Tibial nerve (tissue), 4 donors: ENCODE measurements around the gene PCDHGA12.
"Not testable (repeated sequence)": the region's sequence is repeated elsewhere in the genome, so short reads cannot be mapped to it uniquely, and the experiment has no call there.

Experiments
- EP300 ChIP-seq, 2 donors: sonication (generic); formaldehyde crosslinking; IDR thresholded peaks; one replicate each; pipeline ENCODE4 v1.6.1; 2017; ENCODE audit warnings: antibody characterized with exemption in 2 of 2, mild to moderate bottlenecking in 1 of 2
- POLR2A ChIP-seq, 2 donors: fragments of 450-650 bp; IDR thresholded peaks; one replicate each; pipeline ENCODE4 v1.6.1; 2017; ENCODE audit warnings: antibody characterized with exemption in 2 of 2, mild to moderate bottlenecking in 2 of 2, moderate library complexity in 2 of 2
- TF ChIP-seq, protein P1 (sequence below), 5 experiments: fragments of 200-600 bp in 3 of 5; fragments of 450-650 bp in 2 of 5; sonication (generic) in 3 of 5; IDR thresholded peaks; one replicate each; pipeline ENCODE4 v1.5.1; 2016 to 2019; ENCODE audit warnings: antibody characterized with exemption in 5 of 5, mild to moderate bottlenecking in 3 of 5, moderate library complexity in 2 of 5

DNA sequence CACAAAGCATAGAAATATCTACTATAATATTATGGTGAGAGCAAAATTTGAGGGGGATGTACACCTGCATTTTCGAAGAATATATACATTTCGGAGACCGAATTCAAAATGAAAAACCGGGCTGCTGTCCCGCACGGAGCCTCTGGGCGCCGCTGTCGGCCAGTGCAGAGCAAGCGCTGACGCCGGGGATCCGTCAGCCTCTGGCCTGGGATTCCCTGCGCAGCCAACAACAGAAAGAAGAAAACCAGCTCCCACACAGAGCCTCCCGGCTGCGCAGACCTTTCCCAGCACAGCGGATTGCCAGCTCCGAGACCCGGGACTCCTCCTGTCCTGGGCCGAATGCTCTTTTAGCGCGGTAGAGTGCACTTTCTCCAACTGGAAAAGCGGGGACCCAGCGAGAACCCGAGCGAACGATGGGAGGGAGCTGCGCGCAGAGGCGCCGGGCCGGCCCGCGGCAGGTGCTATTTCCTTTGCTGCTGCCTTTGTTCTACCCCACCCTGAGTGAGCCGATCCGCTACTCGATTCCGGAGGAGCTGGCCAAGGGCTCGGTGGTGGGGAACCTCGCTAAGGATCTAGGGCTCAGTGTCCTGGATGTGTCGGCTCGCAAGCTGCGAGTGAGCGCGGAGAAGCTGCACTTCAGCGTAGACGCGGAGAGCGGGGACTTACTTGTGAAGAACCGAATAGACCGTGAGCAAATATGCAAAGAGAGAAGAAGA, 22.4 kb upstream of the PCDHGA12 start, which contains the start of gene PCDHGB6:
- TF ChIP-seq, protein P1, sequence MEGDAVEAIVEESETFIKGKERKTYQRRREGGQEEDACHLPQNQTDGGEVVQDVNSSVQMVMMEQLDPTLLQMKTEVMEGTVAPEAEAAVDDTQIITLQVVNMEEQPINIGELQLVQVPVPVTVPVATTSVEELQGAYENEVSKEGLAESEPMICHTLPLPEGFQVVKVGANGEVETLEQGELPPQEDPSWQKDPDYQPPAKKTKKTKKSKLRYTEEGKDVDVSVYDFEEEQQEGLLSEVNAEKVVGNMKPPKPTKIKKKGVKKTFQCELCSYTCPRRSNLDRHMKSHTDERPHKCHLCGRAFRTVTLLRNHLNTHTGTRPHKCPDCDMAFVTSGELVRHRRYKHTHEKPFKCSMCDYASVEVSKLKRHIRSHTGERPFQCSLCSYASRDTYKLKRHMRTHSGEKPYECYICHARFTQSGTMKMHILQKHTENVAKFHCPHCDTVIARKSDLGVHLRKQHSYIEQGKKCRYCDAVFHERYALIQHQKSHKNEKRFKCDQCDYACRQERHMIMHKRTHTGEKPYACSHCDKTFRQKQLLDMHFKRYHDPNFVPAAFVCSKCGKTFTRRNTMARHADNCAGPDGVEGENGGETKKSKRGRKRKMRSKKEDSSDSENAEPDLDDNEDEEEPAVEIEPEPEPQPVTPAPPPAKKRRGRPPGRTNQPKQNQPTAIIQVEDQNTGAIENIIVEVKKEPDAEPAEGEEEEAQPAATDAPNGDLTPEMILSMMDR (IDR thresholded peaks at IDR 0.05): peak; percentile 9 to 53 (median 41)
- not testable (repeated sequence) for TF ChIP-seq EP300, POLR2A (IDR thresholded peaks at IDR 0.05)
